ENCODE measurements around the gene RELN.
"Not testable (repeated sequence)": the region's sequence is repeated elsewhere in the genome, so short reads cannot be mapped to it uniquely, and the experiment has no call there.

RELN gene

GRCh38 chr7:103989200-103989784 lies at the start of gene RELN:
Gene RELN, minus strand, starts transcription at chr7:103989658. Its CDS starts 302 bp downstream, at chr7:103989356.
- H3K27me3 ChIP-seq, result peaks cover 34% of the 10 kb centered on the region
- no peak for TF ChIP-seq Cebpa-rat (IDR thresholded peaks at IDR 0.05)
- no peaks in the 10 kb centered on the region for H4K20me1 ChIP-seq
- H3K4me3 ChIP-seq, result peak within 1 kb of the TSS; percentile 55
- peaks cover 4% of the 10 kb centered on the region; the same call in 1 of the 2 replicates for H3K4me1 ChIP-seq
- H3K27ac ChIP-seq, result no peak within 1 kb of the TSS
- H3K36me3 ChIP-seq, result no peaks in the 10 kb centered on the region
- no peak within 1 kb of the TSS for H3K9ac ChIP-seq
- H3K9me3 ChIP-seq, result peaks cover 19% of the 10 kb centered on the region
- H3K4me2 ChIP-seq, result peak within 1 kb of the TSS; percentile 46

GRCh38 chr7:104038136-104038535 lies 48.7 kb upstream of the RELN start:
- no peak overlapping the region for H3K4me3 ChIP-seq
- no peaks in the 10 kb centered on the region for H3K27me3 ChIP-seq
- no peaks in the 10 kb centered on the region for H3K36me3 ChIP-seq
- H3K4me2 ChIP-seq, result no peak overlapping the region
- no peaks in the 10 kb centered on the region for H4K20me1 ChIP-seq
- peaks cover 5% of the 10 kb centered on the region; the same call in 1 of the 2 replicates for H3K9me3 ChIP-seq
- TF ChIP-seq Cebpa-rat (IDR thresholded peaks at IDR 0.05), result no peak
- no peaks in the 10 kb centered on the region for H3K4me1 ChIP-seq
- H3K27ac ChIP-seq, result no peak overlapping the region
- no peak overlapping the region for H3K9ac ChIP-seq

GRCh38 chr7:104036889-104037288 lies 47.4 kb upstream of the RELN start:
- not testable (repeated sequence) for H3K27me3 ChIP-seq, H3K27ac ChIP-seq, H3K9me3 ChIP-seq, H3K36me3 ChIP-seq, H3K4me3 ChIP-seq, H3K9ac ChIP-seq, H3K4me2 ChIP-seq, H4K20me1 ChIP-seq, H3K4me1 ChIP-seq

- no peaks in the 10 kb centered on the region for H3K4me1 ChIP-seq
- peaks cover 5% of the 10 kb centered on the region; the same call in 1 of the 2 replicates for H3K9me3 ChIP-seq
- no peak overlapping the region for H3K9ac ChIP-seq
- no peak overlapping the region for H3K4me3 ChIP-seq
- no peaks in the 10 kb centered on the region for H3K27me3 ChIP-seq
- no peak overlapping the region for H3K27ac ChIP-seq
- no peaks in the 10 kb centered on the region for H3K36me3 ChIP-seq
- no peak for TF ChIP-seq Cebpa-rat (IDR thresholded peaks at IDR 0.05)
- no peak overlapping the region for H3K4me2 ChIP-seq
- no peaks in the 10 kb centered on the region for H4K20me1 ChIP-seq
Observed at GRCh38 chr7:104035351-104035750, 45.9 kb upstream of the RELN start.

GRCh38 chr7:104034679-104035078 lies 45.2 kb upstream of the RELN start:
- no peak for TF ChIP-seq Cebpa-rat (IDR thresholded peaks at IDR 0.05)
- H3K9me3 ChIP-seq, result peaks cover 5% of the 10 kb centered on the region; the same call in 1 of the 2 replicates
- H4K20me1 ChIP-seq, result no peaks in the 10 kb centered on the region
- H3K27me3 ChIP-seq, result no peaks in the 10 kb centered on the region
- H3K36me3 ChIP-seq, result no peaks in the 10 kb centered on the region
- no peak overlapping the region for H3K4me2 ChIP-seq
- H3K4me3 ChIP-seq, result no peak overlapping the region
- no peak overlapping the region for H3K27ac ChIP-seq
- no peaks in the 10 kb centered on the region for H3K4me1 ChIP-seq
- H3K9ac ChIP-seq, result no peak overlapping the region

- H3K27me3 ChIP-seq, result no peaks in the 10 kb centered on the region
- H3K27ac ChIP-seq, result no peak overlapping the region
- no peaks in the 10 kb centered on the region for H3K36me3 ChIP-seq
- H3K9me3 ChIP-seq, result peaks cover 5% of the 10 kb centered on the region; the same call in 1 of the 2 replicates
- H4K20me1 ChIP-seq, result no peaks in the 10 kb centered on the region
- H3K4me3 ChIP-seq, result no peak overlapping the region
- no peaks in the 10 kb centered on the region for H3K4me1 ChIP-seq
- H3K4me2 ChIP-seq, result no peak overlapping the region
- no peak for TF ChIP-seq Cebpa-rat (IDR thresholded peaks at IDR 0.05)
- no peak overlapping the region for H3K9ac ChIP-seq
Observed at GRCh38 chr7:104033837-104034236, 44.4 kb upstream of the RELN start.

GRCh38 chr7:104032486-104032885 lies 43.0 kb upstream of the RELN start:
- Histone ChIP-seq H4K20me1 (no peaks in the 10 kb centered on the region), H3K4me1 (no peaks in the 10 kb centered on the region), H3K27ac (no peak overlapping the region), H3K9me3 (peaks cover 5% of the 10 kb centered on the region; the same call in 1 of the 2 replicates), H3K4me2 (no peak overlapping the region), H3K4me3 (no peak overlapping the region), H3K36me3 (no peaks in the 10 kb centered on the region), H3K27me3 (no peaks in the 10 kb centered on the region), H3K9ac (no peak overlapping the region)
- TF ChIP-seq Cebpa-rat (IDR thresholded peaks at IDR 0.05), result no peak

GRCh38 chr7:104029765-104030164 lies 40.3 kb upstream of the RELN start:
- TF ChIP-seq Cebpa-rat (IDR thresholded peaks at IDR 0.05), result no peak
- Histone ChIP-seq H3K9me3 (peaks cover 3% of the 10 kb centered on the region; the same call in 1 of the 2 replicates), H3K4me3 (no peak overlapping the region), H3K4me2 (no peak overlapping the region), H3K27ac (no peak overlapping the region), H3K27me3 (no peaks in the 10 kb centered on the region), H3K9ac (no peak overlapping the region), H3K36me3 (no peaks in the 10 kb centered on the region), H3K4me1 (no peaks in the 10 kb centered on the region), H4K20me1 (no peaks in the 10 kb centered on the region)

GRCh38 chr7:104024632-104025031 lies 35.2 kb upstream of the RELN start:
- Histone ChIP-seq H3K9ac (no peak overlapping the region), H4K20me1 (no peaks in the 10 kb centered on the region), H3K4me1 (no peaks in the 10 kb centered on the region), H3K36me3 (no peaks in the 10 kb centered on the region), H3K9me3 (peaks cover 17% of the 10 kb centered on the region), H3K4me3 (no peak overlapping the region), H3K27me3 (no peaks in the 10 kb centered on the region), H3K27ac (no peak overlapping the region), H3K4me2 (no peak overlapping the region)
- no peak for TF ChIP-seq Cebpa-rat (IDR thresholded peaks at IDR 0.05)

GRCh38 chr7:104023100-104023499 lies 33.6 kb upstream of the RELN start:
- peaks cover 17% of the 10 kb centered on the region for H3K9me3 ChIP-seq
- TF ChIP-seq Cebpa-rat (IDR thresholded peaks at IDR 0.05), result no peak
- no peak overlapping the region for H3K27ac ChIP-seq

GRCh38 chr7:104018425-104018824 lies 29.0 kb upstream of the RELN start:
- H4K20me1 ChIP-seq, result no peaks in the 10 kb centered on the region
- no peak overlapping the region for H3K4me3 ChIP-seq

More at GRCh38 chr7:104023100-104023499, 33.6 kb upstream of the RELN start:
- Histone ChIP-seq H3K4me2 (no peak overlapping the region), H4K20me1 (no peaks in the 10 kb centered on the region), H3K27me3 (no peaks in the 10 kb centered on the region), H3K4me3 (no peak overlapping the region), H3K9ac (no peak overlapping the region), H3K36me3 (no peaks in the 10 kb centered on the region), H3K4me1 (no peaks in the 10 kb centered on the region)

More at GRCh38 chr7:104018425-104018824, 29.0 kb upstream of the RELN start:
- peaks cover 17% of the 10 kb centered on the region for H3K9me3 ChIP-seq
- H3K9ac ChIP-seq, result no peak overlapping the region
- no peak overlapping the region for H3K27ac ChIP-seq
- H3K4me2 ChIP-seq, result no peak overlapping the region
- H3K4me1 ChIP-seq, result no peaks in the 10 kb centered on the region
- no peaks in the 10 kb centered on the region for H3K27me3 ChIP-seq
- H3K36me3 ChIP-seq, result no peaks in the 10 kb centered on the region
- no peak for TF ChIP-seq Cebpa-rat (IDR thresholded peaks at IDR 0.05)

Data from BLaER1 (cell line).